ENCODE data around the gene FAM124B. TPM values are rescaled to one million over a fixed set of nuclear protein-coding genes. Genes with fewer than 3 reads are reported as not detected.

FAM124B gene
- total RNA-seq = 1 to 10 TPM in 8 of 9 donors, under 1 TPM in 1; 0.77 to 5.1 (median 1.6) TPM
- 1 to 10 TPM in 1 of 2 donors, under 1 TPM in 1; 0.34 to 4.0 TPM for polyA plus RNA-seq
- long read RNA-seq, donor 1, partial matches to known transcripts = 0 of 4 reads
- long read RNA-seq, donor 1, other reads (novel, unspliced or antisense) = 0 of 4 reads
- long read RNA-seq, donor 2, partial matches to known transcripts = 0 of 4 reads
- long read RNA-seq, donor 2, other reads (novel, unspliced or antisense) = 0 of 4 reads
- long read RNA-seq, donor 3 = 0 reads

DNA sequence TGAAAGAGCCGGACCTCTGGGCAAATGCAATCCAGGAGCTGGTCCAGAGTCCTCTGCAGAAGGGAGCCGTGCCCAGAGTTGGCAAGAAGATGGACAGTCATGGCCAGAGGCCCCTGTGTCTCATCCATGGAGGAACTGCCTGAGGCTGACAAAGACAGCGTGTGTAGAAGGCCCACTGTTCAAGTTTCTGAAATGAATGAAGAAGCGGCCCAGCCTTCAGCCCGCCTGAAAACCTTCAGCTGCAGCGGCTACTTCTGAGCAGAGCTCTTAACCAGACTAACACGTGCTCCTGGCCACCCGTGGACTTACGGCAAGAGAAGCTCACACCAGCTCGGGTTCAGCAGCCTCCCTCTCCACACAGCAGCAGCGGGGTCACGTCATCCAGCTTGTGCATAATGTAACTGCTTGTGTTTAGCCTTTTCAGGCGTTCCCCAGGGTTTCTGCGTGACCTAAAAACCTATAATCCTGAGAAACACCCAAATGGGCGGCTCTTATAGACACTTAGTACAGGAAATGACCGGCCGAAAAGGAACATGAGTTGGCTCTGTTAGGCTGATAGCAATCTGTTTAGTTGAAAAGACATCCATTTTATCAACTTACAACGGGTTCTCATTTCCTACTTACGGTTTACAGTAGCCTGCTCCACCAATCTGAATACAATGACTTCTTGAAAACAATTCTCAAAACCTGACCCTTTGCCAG, at the start of gene FAM124B:
FAM124B (minus strand) TSS at position 467 of the 702 bp plus-strand sequence; CDS start at position 128, 339 bp downstream.
- H3K9me3 ChIP-seq = no peaks in the 10 kb centered on the region
- H3K4me3 ChIP-seq = peak within 1 kb of the TSS; percentile 11 to 66 (median 52)
- H3K4me1 ChIP-seq = peaks cover 0 to 29% (median 8%) of the 10 kb centered on the region in 12 donors
- ATAC-seq (peak; percentile 86 to 94 (median 92)), DNase-seq (peak; percentile 64 to 86 (median 77))
- intact Hi-C loops (cut with DNase I) = loop anchor here in 1 of 10 donors (5.0 kb wide), 1 partner anchor 34 kb away; no protein-coding TSS in a partner anchor
- H3K27ac ChIP-seq = peak within 1 kb of the TSS; percentile 25 to 87 (median 74)
- WGBS, 4 donors = 32 to 46% (median 40%) methylated on average over 10 to 19 of the region's 19 CpGs
- no peaks in the 10 kb centered on the region for H3K27me3 ChIP-seq
- H3K36me3 ChIP-seq = no peaks in the 10 kb centered on the region
- no peak for TF ChIP-seq CTCF (IDR thresholded peaks at IDR 0.05)
- peak in 1 of 2 donors; percentile 50 for TF ChIP-seq POLR2A (IDR thresholded peaks at IDR 0.05)

DNA sequence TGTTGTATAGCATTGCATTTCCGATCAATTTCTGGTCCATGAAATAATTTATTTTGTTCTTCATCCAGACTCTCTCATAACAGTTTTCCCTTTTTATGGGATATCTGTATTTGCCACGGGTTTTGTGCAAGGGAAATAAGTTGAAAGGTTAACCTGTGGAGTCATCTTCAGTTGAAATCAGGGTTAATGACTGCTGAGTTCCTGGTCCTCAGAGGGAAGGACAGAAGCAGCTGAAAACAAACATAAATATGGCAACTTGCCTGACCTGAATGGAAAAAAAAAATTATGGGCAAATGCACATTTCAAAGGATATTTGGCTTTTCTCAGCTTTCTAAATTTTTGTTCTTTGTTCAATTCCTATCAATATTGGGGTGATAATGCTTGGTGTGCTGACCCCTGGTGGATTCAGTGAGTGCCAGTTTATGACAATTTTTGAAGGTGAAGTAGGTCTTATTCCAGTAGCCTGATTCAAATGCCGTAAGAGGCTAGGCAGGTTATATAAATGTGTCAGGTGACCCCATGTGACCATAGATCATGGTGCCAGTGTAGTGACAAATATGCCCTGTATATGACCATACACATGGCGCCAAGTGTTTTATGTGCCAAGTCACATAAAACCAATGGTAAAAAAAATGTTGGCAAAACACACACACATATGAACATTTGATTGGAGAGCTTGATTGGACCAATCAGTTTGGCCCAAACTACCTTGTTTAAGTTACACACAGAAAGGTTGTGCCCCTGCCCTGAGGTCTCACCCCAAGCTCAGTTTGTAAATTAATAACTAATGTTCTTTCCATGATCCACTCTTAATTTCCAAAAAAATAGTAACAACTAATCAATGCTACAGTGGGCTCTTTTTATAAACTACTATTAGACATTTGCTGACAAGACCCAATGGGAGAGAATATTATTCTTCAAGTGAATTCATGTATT, 47.6 kb upstream of the FAM124B start:
- H3K27me3 ChIP-seq = no peaks in the 10 kb centered on the region
- no peaks in the 10 kb centered on the region for H3K4me1 ChIP-seq
- TF ChIP-seq POLR2A (IDR thresholded peaks at IDR 0.05) (no peak), CTCF (IDR thresholded peaks at IDR 0.05) (peak; percentile 34 to 69 (median 54))
- WGBS, 4 donors = 51 to 59% (median 54%) methylated on average over 4 of the region's 4 CpGs
- H3K27ac ChIP-seq = no peak overlapping the region
- H3K36me3 ChIP-seq = no peaks in the 10 kb centered on the region
- H3K4me3 ChIP-seq = no peak overlapping the region
- ATAC-seq = no peak
- intact Hi-C loops (cut with DNase I) = loop anchor here (1.0 to 10.0 kb wide), 7 partner anchors 87 to 205 kb away; no protein-coding TSS in a partner anchor
- no peak for DNase-seq
- peaks cover 0 to 6% (median 2%) of the 10 kb centered on the region in 12 donors for H3K9me3 ChIP-seq

- Histone ChIP-seq H3K9me3 (peaks cover 0 to 4% (median 0%) of the 10 kb centered on the region in 12 donors), H3K36me3 (no peaks in the 10 kb centered on the region), H3K4me1 (no peaks in the 10 kb centered on the region), H3K27ac (no peak overlapping the region), H3K27me3 (peaks cover 0 to 4% (median 0%) of the 10 kb centered on the region in 9 donors), H3K4me3 (no peak overlapping the region)
- WGBS, 4 donors = 91 to 100% (median 93%) methylated on average over 1 of the region's 1 CpG
- TF ChIP-seq CTCF (IDR thresholded peaks at IDR 0.05) = no peak
- TF ChIP-seq POLR2A (IDR thresholded peaks at IDR 0.05) = no peak
- no peak for DNase-seq
- ATAC-seq = no peak
- intact Hi-C loops (cut with DNase I) = loop anchor here in 9 of 10 donors (2.0 to 10.0 kb wide), 6 partner anchors 86 to 207 kb away; no protein-coding TSS in a partner anchor
Measured at GRCh38 chr2:224448236-224448635, 46.3 kb upstream of the FAM124B start.

Data from heart left ventricle (tissue), 16 donors.